GM23338 (cell line): ENCODE data around the gene PNMA8B. TPM values are rescaled to one million over a fixed set of nuclear protein-coding genes. Genes with fewer than 3 reads are reported as not detected.

Source experiments
- ATAC-seq: fragments of 200-7000 bp; cut with Tn5 transposase; 3 replicates; pipeline ENCODE4 v1.9.1; 2020
- DNase-seq: peaks from one replicate; pipeline ENCODE4 v3.0.0-alpha.2; 2015; ENCODE audit warnings: low spot score
- H2AFZ ChIP-seq: fragments of 200-600 bp; sonication (generic); 2 replicates; pipeline ENCODE4 v1.8.0; 2016; ENCODE audit warnings: antibody characterized with exemption, mild to moderate bottlenecking, moderate library complexity
- H3F3A ChIP-seq: fragments of 200-600 bp; sonication (generic); replicated peaks from 2 replicates; pipeline ENCODE4 v1.8.0; 2017; ENCODE audit warnings: antibody characterized with exemption, mixed run types, low read depth
- H3K27ac ChIP-seq: fragments of 200-600 bp; sonication (generic); 2 replicates; pipeline ENCODE4 v1.6.1; 2016; ENCODE audit warnings: low read depth
- H3K27me3 ChIP-seq: fragments of 200-600 bp; sonication (generic); 2 replicates; pipeline ENCODE4 v1.8.0; 2016; ENCODE audit warnings: mild to moderate bottlenecking, mixed run types, moderate library complexity; ENCODE audit not compliant: insufficient read depth
- H3K36me3 ChIP-seq: fragments of 200-600 bp; sonication (generic); 2 replicates; pipeline ENCODE4 v1.8.0; 2016; ENCODE audit warnings: mild to moderate bottlenecking; ENCODE audit not compliant: insufficient read depth
- H3K4me1 ChIP-seq: fragments of 200-600 bp; sonication (generic); 2 replicates; pipeline ENCODE4 v1.8.0; 2016; ENCODE audit warnings: mild to moderate bottlenecking, moderate library complexity; ENCODE audit not compliant: insufficient read depth
- H3K4me2 ChIP-seq: fragments of 200-600 bp; sonication (generic); 2 replicates; pipeline ENCODE4 v1.7.1; 2017; ENCODE audit warnings: mixed run types
- H3K4me3 ChIP-seq: fragments of 200-600 bp; sonication (generic); 2 replicates; pipeline ENCODE4 v1.6.1; 2016; ENCODE audit warnings: mixed run types
- H3K79me2 ChIP-seq: fragments of 200-600 bp; sonication (generic); replicated peaks from 2 replicates; pipeline ENCODE4 v1.8.0; 2017; ENCODE audit warnings: mild to moderate bottlenecking; ENCODE audit not compliant: insufficient read depth
- H3K9me2 ChIP-seq: fragments of 200-600 bp; sonication (generic); 2 replicates; pipeline ENCODE4 v1.8.0; 2017; ENCODE audit not compliant: insufficient read depth
- H4K20me1 ChIP-seq: fragments of 200-600 bp; sonication (generic); replicated peaks from 2 replicates; pipeline ENCODE4 v1.8.0; 2017; ENCODE audit warnings: mild to moderate bottlenecking; ENCODE audit not compliant: insufficient read depth
- H3K27ac Mint-ChIP-seq: 2 replicates; pipeline ENCODE4 v1.8.0; 2020; ENCODE audit warnings: inconsistent platforms, mild to moderate bottlenecking, moderate library complexity, mixed read lengths
- H3K27me3 Mint-ChIP-seq: 3 replicates; pipeline ENCODE4 v1.8.0; 2022; ENCODE audit warnings: low read depth, mild to moderate bottlenecking, moderate library complexity, mixed read lengths, inconsistent platforms; ENCODE audit not compliant: insufficient read depth, poor library complexity
- H3K36me3 Mint-ChIP-seq: 3 replicates; pipeline ENCODE4 v1.8.0; 2021; ENCODE audit warnings: low read depth, mild to moderate bottlenecking, inconsistent platforms, moderate library complexity, mixed read lengths
- H3K4me1 Mint-ChIP-seq: 3 replicates; pipeline ENCODE4 v1.8.0; 2020; ENCODE audit warnings: mild to moderate bottlenecking, inconsistent platforms, mixed read lengths
- H3K4me3 Mint-ChIP-seq: 3 replicates; pipeline ENCODE4 v1.8.0; 2021; ENCODE audit warnings: moderate library complexity, mild to moderate bottlenecking, inconsistent platforms, mixed read lengths
- H3K9me3 Mint-ChIP-seq: 3 replicates; pipeline ENCODE4 v1.8.0; 2020; ENCODE audit warnings: moderate library complexity, mild to moderate bottlenecking, inconsistent platforms, mixed read lengths
- CTCF ChIP-seq, 2 experiments: fragments of 200-600 bp in 1 of 2; sonication (generic) in 1 of 2; conservative IDR thresholded peaks; 2 replicates each; pipeline versions ENCODE4 v1.5.1 to v1.6.1; 2016 to 2017; ENCODE audit warnings: antibody characterized with exemption in 2 of 2, low read depth in 2 of 2, mild to moderate bottlenecking in 2 of 2, moderate library complexity in 1 of 2
- EZH2phosphoT487 ChIP-seq: fragments of 200-600 bp; sonication (generic); IDR thresholded peaks from one replicate; pipeline ENCODE4 v1.8.1; 2018; ENCODE audit warnings: antibody characterized with exemption; ENCODE audit not compliant: unreplicated experiment
- NANOG ChIP-seq: IDR thresholded peaks from 2 replicates; pipeline ENCODE4 v1.6.1; 2016; ENCODE audit warnings: antibody characterized with exemption, borderline replicate concordance
- POLR2AphosphoS5 ChIP-seq: IDR thresholded peaks from 2 replicates; pipeline ENCODE4 v1.6.1; 2016; ENCODE audit warnings: antibody characterized with exemption, low read depth
- STAT1 ChIP-seq: IDR thresholded peaks from one replicate; pipeline ENCODE4 v1.6.1; 2016; ENCODE audit warnings: antibody characterized with exemption; ENCODE audit not compliant: unreplicated experiment
- ZNF114 ChIP-seq: fragments of 250-450 bp; sonication (Bioruptor Pico); IDR thresholded peaks from 2 replicates; pipeline ENCODE4 v1.5.0; 2020; ENCODE audit warnings: mild to moderate bottlenecking, moderate library complexity
- ZNF331 ChIP-seq: fragments of 250-450 bp; sonication (Bioruptor Pico); IDR thresholded peaks from 2 replicates; pipeline ENCODE4 v1.5.0; 2020; ENCODE audit warnings: low read depth, mild to moderate bottlenecking, moderate library complexity
- ZNF462 ChIP-seq: fragments of 250-450 bp; sonication (Bioruptor Pico); IDR thresholded peaks from 2 replicates; pipeline ENCODE4 v1.5.0; 2020; ENCODE audit warnings: mild to moderate bottlenecking, moderate library complexity
- polyA plus RNA-seq: library from polyadenylated mRNA; unstranded; fragments of >200 nt; fragmentation: Nextera tagmentation; extraction: Ambion mirVana; gene quantifications from 2 replicates; pipeline ENCODE4 v1.2.1, GENCODE V29; 2016
- total RNA-seq: library from RNA; depleted of rRNA; stranded (reverse); fragments of >200 nt; shearing (Covaris generic); gene quantifications from 2 replicates; pipeline ENCODE4 v1.2.3, GENCODE V29; 2014

PNMA8B gene
- total and polyA plus RNA-seq, 2 experiments from 2014 or later: 0.44 to 1.7 TPM

GRCh38 chr19:46450737-46451136, 44.9 kb downstream of the PNMA8B start:
- Mint-ChIP-seq H3K4me1 (no peaks in the 10 kb centered on the region), H3K27ac (no peak overlapping the region), H3K27me3 (no peaks in the 10 kb centered on the region), H3K36me3 (no peaks in the 10 kb centered on the region), H3K4me3 (no peak overlapping the region), H3K9me3 (peaks cover 7% of the 10 kb centered on the region; the same call in 2 of the 3 replicates)
- no peaks in the 10 kb centered on the region for H3K4me1 ChIP-seq
- no peak overlapping the region for H3K4me2 ChIP-seq
- H4K20me1 ChIP-seq: no peaks in the 10 kb centered on the region; the same call in 1 of the 2 replicates
- no peak overlapping the region for H2AFZ ChIP-seq
- no peaks in the 10 kb centered on the region for H3K27me3 ChIP-seq
- no peaks in the 10 kb centered on the region for H3K9me2 ChIP-seq
- H3K79me2 ChIP-seq: no peaks in the 10 kb centered on the region
- H3K4me3 ChIP-seq: no peak overlapping the region
- no peaks in the 10 kb centered on the region for H3F3A ChIP-seq
- H3K27ac ChIP-seq: no peak overlapping the region
- TF ChIP-seq NANOG: no peak
- no peak for TF ChIP-seq ZNF331 (CRISPR knock-in tag)
- no peak for TF ChIP-seq STAT1
- TF ChIP-seq ZNF114 (CRISPR knock-in tag): no peak
- TF ChIP-seq EZH2phosphoT487: no peak
- no peak for TF ChIP-seq ZNF462 (CRISPR knock-in tag)
- TF ChIP-seq CTCF (conservative IDR thresholded peaks at IDR 0.05; ENCODE audit: low read depth in 2 of 2): no peak
- no peak for TF ChIP-seq POLR2AphosphoS5
- DNase-seq: no peak
- no peak for ATAC-seq
- no peaks in the 10 kb centered on the region for H3K36me3 ChIP-seq
